ENCODE data around the gene ABCC8. TPM values are rescaled to one million over a fixed set of nuclear protein-coding genes. Genes with fewer than 3 reads are reported as not detected.

Gene ABCC8
- total and polyA plus RNA-seq, 2 of the 8 experiments (the other 6 are each of a cell fraction or from before 2014, with no cell fraction given) = 3.7 to 4.9 TPM

- no peak overlapping the region for H3K27ac ChIP-seq (ENCODE audit: low read depth, low read length)
- CTCF ChIA-PET (ENCODE audit: partially characterized antibody) = interaction anchor here (0.6 to 3.2 kb wide), 11 partner anchors 8 to 1854 kb away, joined by 3 to 12 read pairs (median 3); partner anchors contain the start of gene KCNJ11
- H3K79me1 ChIP-seq (ENCODE audit: low read depth, low read length) = no peaks in the 10 kb centered on the region
- H2BK12ac ChIP-seq (ENCODE audit: low read depth, low read length) = no peak overlapping the region
- DNase-seq (ENCODE audit: low read depth in 1 of 2, low spot score in 2 of 2) (no peak), FAIRE-seq (no peak)
- H3K18ac ChIP-seq (ENCODE audit: extremely low read depth, low read length) = no peak overlapping the region
- no peak overlapping the region for H2BK15ac ChIP-seq (ENCODE audit: low read length)
- H3K9ac ChIP-seq (replicated peaks in 1 of 4; ENCODE audit: extremely low read depth in 1 of 4, low read depth in 3 of 4, low read length in 3 of 4) = no peak overlapping the region
- no peaks in the 10 kb centered on the region for H3K79me2 ChIP-seq (ENCODE audit: control insufficient read depth in 1 of 2, insufficient read depth in 2 of 2, low read length in 2 of 2)
- H2BK20ac ChIP-seq (ENCODE audit: low read length) = no peak overlapping the region
- no peak overlapping the region for H4K91ac ChIP-seq (replicated peaks; ENCODE audit: insufficient read length, low read length)
- H3K9me3 ChIP-seq (ENCODE audit: insufficient read depth in 2 of 2, low read depth in 1 of 2, low read length in 1 of 2) = peaks cover 6 to 8% of the 10 kb centered on the region in 2 experiments; a peak in 2 of 4 replicates
- no peak overlapping the region for H3K23ac ChIP-seq (ENCODE audit: insufficient read length)
- H3K23me2 ChIP-seq (ENCODE audit: low read depth, low read length) = no peaks in the 10 kb centered on the region
- H3K56ac ChIP-seq (replicated peaks; ENCODE audit: insufficient read length, low read depth, low read length) = no peak overlapping the region
- H3K4ac ChIP-seq (replicated peaks; ENCODE audit: insufficient read length, low read depth, low read length) = no peak overlapping the region
- no peak overlapping the region for H2BK5ac ChIP-seq (ENCODE audit: low read depth, low read length)
- H3K36me3 ChIP-seq (ENCODE audit: control insufficient read depth in 2 of 4, insufficient read depth in 4 of 4, low read length in 3 of 4) = no peaks in the 10 kb centered on the region
- no peaks in the 10 kb centered on the region for H3K27me3 ChIP-seq (replicated peaks in 1 of 4; ENCODE audit: control insufficient read depth in 3 of 4, extremely low read depth in 1 of 4, insufficient read depth in 3 of 4, low read length in 3 of 4)
- POLR2A ChIA-PET (ENCODE audit: partially characterized antibody) = interaction anchor here (1.1 kb wide), 1 partner anchor 10 kb away, joined by 3 read pairs; no protein-coding TSS in a partner anchor
- no peak overlapping the region for H3K4me3 ChIP-seq (ENCODE audit: extremely low read depth in 1 of 4, insufficient read depth in 2 of 4, low read depth in 3 of 4, low read length in 4 of 4)
- no peak overlapping the region for H3K4me2 ChIP-seq (ENCODE audit: insufficient read depth in 1 of 2, low read depth in 2 of 2, low read length in 2 of 2)
- H4K5ac ChIP-seq (ENCODE audit: insufficient read length, low read depth, low read length) = no peak overlapping the region
- H2AFZ ChIP-seq (ENCODE audit: low read length) = no peak overlapping the region
- H4K20me1 ChIP-seq (replicated peaks in 1 of 2; ENCODE audit: control insufficient read depth in 1 of 2, insufficient read depth in 2 of 2, low read length in 2 of 2) = no peaks in the 10 kb centered on the region
- TF ChIP-seq SAP30 (IDR thresholded peaks at IDR 0.05; ENCODE audit: insufficient read depth, insufficient replicate concordance, low read length) = no peak
- TF ChIP-seq CHD2 (IDR thresholded peaks at IDR 0.05; ENCODE audit: low read length) = no peak
- TF ChIP-seq ASH2L (IDR thresholded peaks at IDR 0.05; ENCODE audit: low read length) = no peak
- TF ChIP-seq SP1 (IDR thresholded peaks at IDR 0.05; ENCODE audit: low read depth, low read length) = no peak
- TF ChIP-seq EGR1 (IDR thresholded peaks at IDR 0.05; ENCODE audit: borderline replicate concordance, low read depth, low read length) = no peak
- no peak for TF ChIP-seq KDM4A (IDR thresholded peaks at IDR 0.05; ENCODE audit: low read depth, low read length, severe bottlenecking)
- no peak for TF ChIP-seq MAFK (IDR thresholded peaks at IDR 0.05; ENCODE audit: low read depth, low read length)
- H4K8ac ChIP-seq (ENCODE audit: extremely low read depth, insufficient read depth, low read length) = no peak overlapping the region
- 94% methylated on average over 8 of the region's 8 CpGs; no CpG with 5 or more reads in 1 of the 2 experiments for WGBS, 2 experiments (ENCODE audit: extremely low coverage in 1 of 2, insufficient coverage in 1 of 2, insufficient read length in 1 of 2, insufficient replicate concordance in 2 of 2, low coverage in 1 of 2, low lambda C conversion rate in 2 of 2, missing lambda C conversion rate in 1 of 2)
- no peak overlapping the region for H2AK5ac ChIP-seq (ENCODE audit: low read depth, low read length)
- H3K4me1 ChIP-seq (replicated peaks in 1 of 4; ENCODE audit: control insufficient read depth in 3 of 4, insufficient read depth in 4 of 4, low read length in 3 of 4) = peaks cover 0 to 2% (median 0%) of the 10 kb centered on the region in 4 experiments; a peak in 2 of 7 replicates
- no peak overlapping the region for H2BK120ac ChIP-seq (replicated peaks; ENCODE audit: low read depth, low read length)
- no peak overlapping the region for H3K14ac ChIP-seq (ENCODE audit: insufficient read length)
Observed at GRCh38 chr11:17449158-17449557, 27.5 kb downstream of the ABCC8 start.
